ENCODE results near the gene ASF1A. TPM values are rescaled to one million over a fixed set of nuclear protein-coding genes. Genes with fewer than 3 reads are reported as not detected.

Gene ASF1A
- total RNA-seq, 1 donor from 2014 or later: 17.9 TPM

- H3K27me3 ChIP-seq (ENCODE audit: control insufficient read depth, insufficient read depth, low read length): no peaks in the 10 kb centered on the region
- no peak for TF ChIP-seq CTCF (IDR thresholded peaks at IDR 0.05; ENCODE audit: insufficient read depth, low read length, poor library complexity, severe bottlenecking)
- DNase-seq (ENCODE audit: low read depth): no peak
- H3K4me3 ChIP-seq (ENCODE audit: low read depth, low read length): peak overlapping the region; percentile 71
- no peaks in the 10 kb centered on the region for H3K36me3 ChIP-seq (ENCODE audit: control insufficient read depth, insufficient read depth, low read length)
Measured at GRCh38 chr6:118933855-118934460, 40.0 kb downstream of the ASF1A start.

GRCh38 chr6:118934461-118935330, 40.7 kb downstream of the ASF1A start, which contains the start of gene MCM9:
TSS of gene MCM9 (minus strand) at chr6:118935159. CDS start at chr6:118931723, 3,436 bp downstream.
- DNase-seq (ENCODE audit: low read depth): peak; percentile 34
- Histone ChIP-seq H3K27me3 (ENCODE audit: control insufficient read depth, insufficient read depth, low read length) (no peaks in the 10 kb centered on the region), H3K4me3 (ENCODE audit: low read depth, low read length) (peak within 1 kb of the TSS; percentile 71), H3K36me3 (ENCODE audit: control insufficient read depth, insufficient read depth, low read length) (no peaks in the 10 kb centered on the region)
- TF ChIP-seq CTCF (IDR thresholded peaks at IDR 0.05; ENCODE audit: insufficient read depth, low read length, poor library complexity, severe bottlenecking): no peak

- no peak for TF ChIP-seq CTCF (IDR thresholded peaks at IDR 0.05; ENCODE audit: insufficient read depth, low read length, poor library complexity, severe bottlenecking)
- peak overlapping the region; percentile 71 for H3K4me3 ChIP-seq (ENCODE audit: low read depth, low read length)
- H3K36me3 ChIP-seq (ENCODE audit: control insufficient read depth, insufficient read depth, low read length): no peaks in the 10 kb centered on the region
- no peaks in the 10 kb centered on the region for H3K27me3 ChIP-seq (ENCODE audit: control insufficient read depth, insufficient read depth, low read length)
- DNase-seq (ENCODE audit: low read depth): no peak
Measured at GRCh38 chr6:118935331-118935668, 41.3 kb downstream of the ASF1A start.

- TF ChIP-seq CTCF (IDR thresholded peaks at IDR 0.05; ENCODE audit: insufficient read depth, low read length, poor library complexity, severe bottlenecking): no peak
- no peak for DNase-seq (ENCODE audit: low read depth)
- no peaks in the 10 kb centered on the region for H3K36me3 ChIP-seq (ENCODE audit: control insufficient read depth, insufficient read depth, low read length)
- H3K27me3 ChIP-seq (ENCODE audit: control insufficient read depth, insufficient read depth, low read length): no peaks in the 10 kb centered on the region
- no peak overlapping the region for H3K4me3 ChIP-seq (ENCODE audit: low read depth, low read length)
Measured at GRCh38 chr6:118935978-118936703, 42.2 kb downstream of the ASF1A start.

GRCh38 chr6:118939683-118940082, 45.7 kb downstream of the ASF1A start:
- H3K27me3 ChIP-seq (ENCODE audit: control insufficient read depth, insufficient read depth, low read length): no peaks in the 10 kb centered on the region
- no peak for DNase-seq (ENCODE audit: low read depth)
- no peak overlapping the region for H3K4me3 ChIP-seq (ENCODE audit: low read depth, low read length)
- no peaks in the 10 kb centered on the region for H3K36me3 ChIP-seq (ENCODE audit: control insufficient read depth, insufficient read depth, low read length)
- no peak for TF ChIP-seq CTCF (IDR thresholded peaks at IDR 0.05; ENCODE audit: insufficient read depth, low read length, poor library complexity, severe bottlenecking)
